Stromal cell of bone marrow (primary cell): ENCODE measurements around the gene LRFN4.

Source experiments
- DNase-seq: peaks from one replicate; pipeline ENCODE4 v3.0.0-alpha.2; 2012; ENCODE audit warnings: low read depth

LRFN4 gene

DNA sequence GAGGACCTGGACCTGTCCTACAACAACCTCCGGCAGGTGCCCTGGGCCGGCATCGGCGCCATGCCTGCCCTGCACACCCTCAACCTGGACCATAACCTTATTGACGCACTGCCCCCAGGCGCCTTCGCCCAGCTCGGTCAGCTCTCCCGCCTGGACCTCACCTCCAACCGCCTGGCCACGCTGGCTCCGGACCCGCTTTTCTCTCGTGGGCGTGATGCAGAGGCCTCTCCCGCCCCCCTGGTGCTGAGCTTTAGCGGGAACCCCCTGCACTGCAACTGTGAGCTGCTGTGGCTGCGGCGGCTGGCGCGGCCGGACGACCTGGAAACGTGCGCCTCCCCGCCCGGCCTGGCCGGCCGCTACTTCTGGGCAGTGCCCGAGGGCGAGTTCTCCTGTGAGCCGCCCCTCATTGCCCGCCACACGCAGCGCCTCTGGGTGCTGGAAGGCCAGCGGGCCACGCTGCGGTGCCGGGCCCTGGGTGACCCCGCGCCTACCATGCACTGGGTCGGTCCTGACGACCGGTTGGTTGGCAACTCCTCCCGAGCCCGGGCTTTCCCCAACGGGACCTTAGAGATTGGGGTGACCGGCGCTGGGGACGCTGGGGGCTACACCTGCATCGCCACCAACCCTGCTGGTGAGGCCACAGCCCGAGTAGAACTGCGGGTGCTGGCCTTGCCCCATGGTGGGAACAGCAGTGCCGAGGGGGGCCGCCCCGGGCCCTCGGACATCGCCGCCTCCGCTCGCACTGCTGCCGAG, 1.5 kb downstream of the LRFN4 start:
- no peak for DNase-seq

DNA sequence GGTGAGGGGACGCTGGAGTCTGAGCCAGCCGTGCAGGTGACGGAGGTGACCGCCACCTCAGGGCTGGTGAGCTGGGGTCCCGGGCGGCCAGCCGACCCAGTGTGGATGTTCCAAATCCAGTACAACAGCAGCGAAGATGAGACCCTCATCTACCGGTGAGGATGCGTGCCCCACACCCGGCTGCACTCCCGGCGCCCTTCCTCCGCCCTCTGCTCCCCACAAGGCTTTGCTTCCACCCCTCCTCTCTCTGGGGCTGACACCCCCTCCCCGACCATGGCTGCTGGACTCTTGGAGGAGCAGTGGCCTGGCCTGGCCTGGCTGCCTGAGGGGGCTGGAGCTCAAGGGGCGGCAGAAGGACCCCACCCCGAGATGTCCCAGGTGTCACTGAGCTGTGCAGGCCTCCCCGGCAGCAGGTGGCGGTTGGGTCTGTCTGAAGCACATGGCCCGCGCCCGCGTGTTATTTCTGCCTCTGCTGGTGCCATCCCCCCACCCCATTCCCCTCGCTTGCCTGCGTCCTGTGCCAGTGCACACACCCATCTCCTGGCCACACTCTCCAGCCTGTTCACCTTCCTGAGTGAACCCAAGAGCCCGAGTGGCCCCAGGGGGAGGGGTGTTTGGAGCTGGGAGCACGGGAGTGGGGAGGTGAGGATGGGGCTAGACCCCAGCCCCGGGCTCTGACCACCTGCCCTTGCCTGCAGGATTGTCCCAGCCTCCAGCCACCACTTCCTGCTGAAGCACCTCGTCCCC, 2.2 kb downstream of the LRFN4 start:
- no peak for DNase-seq

DNA sequence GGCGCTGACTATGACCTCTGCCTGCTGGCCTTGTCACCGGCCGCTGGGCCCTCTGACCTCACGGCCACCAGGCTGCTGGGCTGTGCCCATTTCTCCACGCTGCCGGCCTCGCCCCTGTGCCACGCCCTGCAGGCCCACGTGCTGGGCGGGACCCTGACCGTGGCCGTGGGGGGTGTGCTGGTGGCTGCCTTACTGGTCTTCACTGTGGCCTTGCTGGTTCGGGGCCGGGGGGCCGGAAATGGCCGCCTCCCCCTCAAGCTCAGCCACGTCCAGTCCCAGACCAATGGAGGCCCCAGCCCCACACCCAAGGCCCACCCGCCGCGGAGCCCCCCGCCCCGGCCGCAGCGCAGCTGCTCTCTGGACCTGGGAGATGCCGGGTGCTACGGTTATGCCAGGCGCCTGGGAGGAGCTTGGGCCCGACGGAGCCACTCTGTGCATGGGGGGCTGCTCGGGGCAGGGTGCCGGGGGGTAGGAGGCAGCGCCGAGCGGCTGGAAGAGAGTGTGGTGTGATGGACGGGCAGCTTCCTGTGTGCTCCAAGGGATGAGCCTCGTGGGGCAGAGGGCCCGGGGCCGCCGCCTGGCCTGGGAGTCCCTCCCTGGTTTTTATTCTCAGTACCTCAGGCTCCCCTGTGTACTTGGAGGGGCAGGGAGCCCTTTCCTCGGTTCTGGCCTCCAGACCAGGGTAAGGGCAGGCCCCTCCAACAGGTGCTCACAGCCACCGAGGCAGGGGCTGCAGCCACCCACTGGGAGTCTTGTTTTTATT, 3.0 kb downstream of the LRFN4 start:
- DNase-seq: no peak

DNA sequence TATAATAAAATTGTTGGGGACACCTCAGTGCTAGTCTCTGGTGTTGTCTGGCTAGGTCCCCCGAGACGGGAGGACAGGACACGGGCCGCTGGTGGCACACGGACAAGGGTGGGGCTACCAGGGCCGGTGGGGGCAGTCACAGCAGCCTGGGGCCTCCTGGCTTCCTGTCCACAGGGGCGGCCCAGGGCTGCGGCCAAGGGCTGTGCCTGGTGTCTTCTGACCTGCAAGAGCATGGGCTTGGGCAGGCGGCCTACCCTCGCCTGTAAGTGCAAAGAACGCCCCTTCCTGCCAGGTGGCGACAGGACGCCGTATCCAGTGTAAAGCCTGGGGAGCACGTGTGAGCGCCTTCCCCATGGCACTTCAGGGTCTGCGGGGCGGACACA, 3.6 kb downstream of the LRFN4 start:
- no peak for DNase-seq

- DNase-seq: no peak
Measured at GRCh38 chr11:66861038-66861773, 4.3 kb downstream of the LRFN4 start.

DNA sequence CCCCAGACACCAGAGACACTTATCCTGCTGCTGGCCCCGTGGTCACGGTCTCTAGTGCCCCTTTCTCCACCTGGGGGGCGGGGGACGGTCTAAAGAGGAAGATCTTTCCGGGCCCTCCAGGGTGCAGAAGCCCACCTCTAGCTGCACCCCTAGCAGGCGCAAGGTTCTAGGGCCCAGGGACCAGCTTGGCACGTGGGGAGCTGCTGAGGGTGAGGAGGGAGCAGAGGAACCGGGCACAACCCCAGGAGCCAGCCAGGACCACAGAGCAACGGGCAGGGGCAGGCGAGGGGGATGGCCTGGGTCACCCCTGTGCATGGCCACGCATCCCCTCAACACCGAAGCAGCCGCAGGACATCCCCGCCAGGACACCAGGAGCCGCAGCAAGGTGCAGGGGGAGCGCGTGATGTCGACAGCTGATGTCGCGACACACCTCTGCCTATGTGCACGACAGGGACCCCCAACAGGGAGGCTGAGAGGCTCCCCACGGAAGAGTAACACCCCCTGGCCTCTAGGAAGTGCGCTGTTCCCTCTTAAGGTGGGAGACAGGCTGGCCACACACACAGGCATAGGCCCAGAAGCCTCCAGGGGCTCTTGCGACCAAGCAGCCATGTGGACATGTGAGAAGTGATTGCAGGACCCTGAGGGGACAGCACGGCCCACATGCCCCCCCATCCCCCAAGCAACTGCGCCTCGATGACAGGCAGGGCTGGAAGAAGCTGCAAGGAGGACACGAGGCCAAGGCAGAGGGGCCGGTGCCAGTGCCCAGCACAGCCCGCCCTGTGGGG, 5.1 kb downstream of the LRFN4 start:
- DNase-seq: no peak

- DNase-seq: no peak
Measured at GRCh38 chr11:66862559-66863037, 5.7 kb downstream of the LRFN4 start.

GRCh38 chr11:66863428-66864125, 6.7 kb downstream of the LRFN4 start:
- DNase-seq: no peak

- DNase-seq: no peak
Measured at GRCh38 chr11:66864172-66864901, 7.5 kb downstream of the LRFN4 start.

GRCh38 chr11:66864924-66865697, 8.2 kb downstream of the LRFN4 start:
- no peak for DNase-seq

DNA sequence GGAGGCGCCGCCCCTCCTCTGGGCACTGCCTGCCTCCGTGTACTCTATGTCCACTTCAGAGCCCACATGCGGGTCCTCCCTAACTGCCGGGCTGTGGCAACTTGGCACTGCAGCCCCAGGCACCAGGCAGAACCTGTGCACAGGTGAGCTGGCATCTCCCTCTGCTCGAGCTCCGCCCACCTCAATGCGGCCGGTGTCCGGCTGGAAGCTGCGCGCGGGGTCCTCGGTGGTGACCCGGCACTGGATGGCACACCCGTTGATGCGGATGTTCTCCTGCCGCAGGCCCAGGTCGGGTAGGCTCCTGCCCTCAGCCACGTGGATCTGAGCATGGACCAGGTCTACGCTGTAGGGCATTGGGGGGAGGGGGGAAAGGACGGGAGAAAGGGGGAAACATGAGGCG, 9.1 kb downstream of the LRFN4 start:
- DNase-seq: no peak

DNA sequence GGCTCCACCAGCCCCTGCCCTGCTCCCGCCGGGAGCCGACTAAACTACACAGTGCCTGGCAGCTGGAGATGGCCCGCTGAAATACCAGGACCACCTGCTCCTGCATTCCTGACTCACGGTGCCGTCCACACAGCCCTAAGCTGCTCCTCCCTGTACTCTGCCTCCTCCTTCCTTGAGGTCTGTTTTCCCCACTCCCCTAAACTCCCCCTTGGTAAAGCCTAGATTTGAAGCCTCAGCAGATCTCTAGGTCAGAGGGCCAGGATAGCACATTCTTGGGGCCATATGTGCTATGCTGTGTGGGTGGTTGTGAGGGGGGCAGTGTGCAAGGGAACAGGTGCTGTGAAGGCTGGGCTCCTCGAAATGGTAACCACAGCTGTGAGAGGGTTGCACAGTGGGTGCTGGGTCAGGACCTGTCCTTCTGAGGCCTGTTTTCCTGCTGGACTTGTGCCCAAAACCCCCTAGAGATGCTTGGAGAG, 9.7 kb downstream of the LRFN4 start:
- no peak for DNase-seq

GRCh38 chr11:66867425-66868040, 10.7 kb downstream of the LRFN4 start:
- DNase-seq: no peak

- no peak for DNase-seq
Measured at GRCh38 chr11:66868082-66868725, 11.3 kb downstream of the LRFN4 start.

GRCh38 chr11:66868726-66869566, 12.1 kb downstream of the LRFN4 start:
- DNase-seq: no peak

GRCh38 chr11:66869567-66869870, 12.7 kb downstream of the LRFN4 start:
- no peak for DNase-seq

DNA sequence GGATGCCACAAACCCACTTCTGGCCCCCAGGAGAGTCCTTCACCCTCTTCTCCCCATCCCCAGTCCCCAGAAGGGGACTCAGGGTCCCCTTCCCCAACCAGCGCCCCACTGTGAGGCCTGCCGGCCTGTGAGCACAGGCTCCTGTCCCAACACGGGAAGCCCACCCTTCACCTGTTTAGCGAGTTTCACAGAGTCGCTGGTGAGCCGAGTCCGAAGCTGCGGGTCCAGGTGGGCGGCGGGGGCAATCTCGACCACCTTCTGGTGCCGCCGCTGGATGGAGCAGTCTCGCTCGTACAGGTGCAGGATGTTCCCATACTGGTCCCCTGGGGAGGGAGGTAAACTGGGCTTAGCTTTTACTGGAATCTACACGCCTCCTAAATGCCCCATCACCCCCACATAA, 13.3 kb downstream of the LRFN4 start:
- no peak for DNase-seq
